ENCODE data around the gene TRPC6.

TRPC6 gene

GRCh38 chr11:101482556-101483124 lies 101.2 kb downstream of the TRPC6 start:
- ATAC-seq (ENCODE audit: low read depth) (no peak), DNase-seq (ENCODE audit: low spot score) (no peak)
- no peak overlapping the region for H3K27ac ChIP-seq (ENCODE audit: poor library complexity, severe bottlenecking)
- peaks cover 7% of the 10 kb centered on the region for H3K4me1 ChIP-seq (ENCODE audit: insufficient read depth, poor library complexity, severe bottlenecking)
- no peak overlapping the region for H3K4me3 ChIP-seq (ENCODE audit: severe bottlenecking)
- no peaks in the 10 kb centered on the region for H3K9me3 ChIP-seq (ENCODE audit: severe bottlenecking)
- no peak for TF ChIP-seq CTCF (IDR thresholded peaks at IDR 0.05; ENCODE audit: poor library complexity, severe bottlenecking)
- H3K36me3 ChIP-seq (ENCODE audit: low read depth) = no peaks in the 10 kb centered on the region
- no peaks in the 10 kb centered on the region for H3K27me3 ChIP-seq (ENCODE audit: insufficient read depth, poor library complexity, severe bottlenecking)

- TF ChIP-seq CTCF (IDR thresholded peaks at IDR 0.05; ENCODE audit: poor library complexity, severe bottlenecking) = no peak
- Histone ChIP-seq H3K4me1 (ENCODE audit: insufficient read depth, poor library complexity, severe bottlenecking) (peaks cover 7% of the 10 kb centered on the region), H3K27ac (ENCODE audit: poor library complexity, severe bottlenecking) (peak overlapping the region; percentile 19), H3K27me3 (ENCODE audit: insufficient read depth, poor library complexity, severe bottlenecking) (no peaks in the 10 kb centered on the region), H3K9me3 (ENCODE audit: severe bottlenecking) (no peaks in the 10 kb centered on the region), H3K4me3 (ENCODE audit: severe bottlenecking) (no peak overlapping the region), H3K36me3 (ENCODE audit: low read depth) (no peaks in the 10 kb centered on the region)
- DNase-seq (ENCODE audit: low spot score) (no peak), ATAC-seq (ENCODE audit: low read depth) (peak; percentile 68)
Observed at GRCh38 chr11:101478587-101479369, 105.0 kb downstream of the TRPC6 start.

GRCh38 chr11:101477926-101478325 lies 105.9 kb downstream of the TRPC6 start:
- ATAC-seq (ENCODE audit: low read depth) = no peak
- Histone ChIP-seq H3K27ac (ENCODE audit: poor library complexity, severe bottlenecking) (no peak overlapping the region), H3K4me1 (ENCODE audit: insufficient read depth, poor library complexity, severe bottlenecking) (peaks cover 7% of the 10 kb centered on the region), H3K27me3 (ENCODE audit: insufficient read depth, poor library complexity, severe bottlenecking) (no peaks in the 10 kb centered on the region), H3K9me3 (ENCODE audit: severe bottlenecking) (no peaks in the 10 kb centered on the region), H3K36me3 (ENCODE audit: low read depth) (no peaks in the 10 kb centered on the region), H3K4me3 (ENCODE audit: severe bottlenecking) (no peak overlapping the region)
- no peak for TF ChIP-seq CTCF (IDR thresholded peaks at IDR 0.05; ENCODE audit: poor library complexity, severe bottlenecking)
- no peak for DNase-seq (ENCODE audit: low spot score)

- Histone ChIP-seq H3K27ac (ENCODE audit: poor library complexity, severe bottlenecking) (no peak overlapping the region), H3K9me3 (ENCODE audit: severe bottlenecking) (no peaks in the 10 kb centered on the region), H3K4me3 (ENCODE audit: severe bottlenecking) (no peak overlapping the region), H3K27me3 (ENCODE audit: insufficient read depth, poor library complexity, severe bottlenecking) (no peaks in the 10 kb centered on the region), H3K36me3 (ENCODE audit: low read depth) (no peaks in the 10 kb centered on the region), H3K4me1 (ENCODE audit: insufficient read depth, poor library complexity, severe bottlenecking) (peaks cover 7% of the 10 kb centered on the region)
- ATAC-seq (ENCODE audit: low read depth) (no peak), DNase-seq (ENCODE audit: low spot score) (no peak)
- no peak for TF ChIP-seq CTCF (IDR thresholded peaks at IDR 0.05; ENCODE audit: poor library complexity, severe bottlenecking)
Observed at GRCh38 chr11:101476191-101476590, 107.6 kb downstream of the TRPC6 start.

- Histone ChIP-seq H3K36me3 (ENCODE audit: low read depth) (no peaks in the 10 kb centered on the region), H3K9me3 (ENCODE audit: severe bottlenecking) (no peaks in the 10 kb centered on the region), H3K4me1 (ENCODE audit: insufficient read depth, poor library complexity, severe bottlenecking) (peaks cover 7% of the 10 kb centered on the region), H3K27me3 (ENCODE audit: insufficient read depth, poor library complexity, severe bottlenecking) (no peaks in the 10 kb centered on the region), H3K4me3 (ENCODE audit: severe bottlenecking) (no peak overlapping the region), H3K27ac (ENCODE audit: poor library complexity, severe bottlenecking) (no peak overlapping the region)
- DNase-seq (ENCODE audit: low spot score) (no peak), ATAC-seq (ENCODE audit: low read depth) (no peak)
- TF ChIP-seq CTCF (IDR thresholded peaks at IDR 0.05; ENCODE audit: poor library complexity, severe bottlenecking) = no peak
Observed at GRCh38 chr11:101475699-101476098, 108.1 kb downstream of the TRPC6 start.
